Activated T-helper 1 cell treated with anti-CD3 and anti-CD28 coated beads, Interleukin-12 subunit alpha, Interleukin-12 subunit beta, Interleukin-2, Interleukin-4 antibody, amounts not matched to agents 30 ng/mL and 10 ng/mL and 1 ng/mL, durations not matched to agents 14 hours and 24 hours and 36 hours (primary cell): ENCODE measurements around the gene RFX8. TPM values are rescaled to one million over a fixed set of nuclear protein-coding genes. Genes with fewer than 3 reads are reported as not detected.

Experiments
- DNase-seq: peaks from one replicate; pipeline ENCODE4 v3.0.0; 2021; ENCODE audit warnings: low spot score
- H3K27ac Mint-ChIP-seq: one replicate; pipeline ENCODE4 v1.8.0; 2021; ENCODE audit warnings: mild to moderate bottlenecking, mixed read lengths
- H3K27me3 Mint-ChIP-seq: one replicate; pipeline ENCODE4 v1.8.0; 2022; ENCODE audit warnings: mild to moderate bottlenecking, moderate library complexity, mixed read lengths; ENCODE audit not compliant: insufficient read depth
- H3K36me3 Mint-ChIP-seq: one replicate; pipeline ENCODE4 v1.8.0; 2021; ENCODE audit warnings: low read depth, mixed read lengths
- H3K4me1 Mint-ChIP-seq: one replicate; pipeline ENCODE4 v1.8.0; 2021; ENCODE audit warnings: low read depth, mixed read lengths
- H3K4me3 Mint-ChIP-seq: one replicate; pipeline ENCODE4 v1.8.0; 2021; ENCODE audit warnings: mild to moderate bottlenecking, moderate library complexity, mixed read lengths
- H3K9me3 Mint-ChIP-seq: one replicate; pipeline ENCODE4 v1.8.0; 2021; ENCODE audit warnings: mixed read lengths
- intact Hi-C: fragments of 100-400 bp; cut with micrococcal nuclease; formaldehyde crosslinking; loops from one replicate; pipeline ENCODE4 v1.15.1; 2024
- total RNA-seq: library from RNA; stranded (reverse); gene quantifications from 2 replicates; pipeline ENCODE4 v1.2.3, GENCODE V29; 2022

The RFX8 gene
- total RNA-seq, 1 donor from 2014 or later: 0.78 TPM

DNA sequence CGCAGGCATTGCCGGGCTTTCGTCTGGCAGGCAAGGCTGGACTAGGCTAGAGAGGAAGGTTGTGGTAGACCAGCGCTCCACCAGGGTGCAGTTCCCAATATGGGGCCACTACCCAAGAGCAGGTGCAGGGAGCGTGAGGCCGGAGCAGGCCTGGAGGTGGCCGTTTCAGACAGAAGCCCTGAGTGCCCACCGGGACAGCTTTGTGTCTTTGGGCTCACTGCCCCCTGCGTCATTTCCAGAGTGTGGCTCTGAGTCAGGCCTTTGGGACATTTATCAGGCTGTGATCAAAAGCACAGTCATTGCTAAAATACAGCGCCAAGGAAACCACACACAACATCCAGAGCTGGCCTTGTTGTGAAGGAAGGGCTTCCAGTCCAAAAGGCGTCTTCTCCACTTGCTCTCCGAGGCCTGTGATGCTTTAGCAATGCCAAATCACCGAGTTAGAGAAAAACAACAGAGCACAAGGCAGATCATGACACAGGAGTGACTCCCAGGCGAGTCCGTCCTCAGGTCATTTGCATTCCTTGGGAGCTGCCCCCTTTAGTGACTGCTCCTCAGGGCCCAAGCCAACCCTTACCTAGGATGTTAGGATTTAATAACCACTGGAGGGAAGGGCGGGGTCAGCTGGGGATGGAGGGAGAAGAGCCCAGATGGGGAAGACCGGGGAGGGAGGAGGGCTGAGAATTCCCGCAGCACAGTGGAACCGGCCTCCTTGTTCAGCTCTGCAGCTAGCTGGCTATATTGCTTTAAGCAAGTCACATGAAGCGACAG is 42.3 kb downstream of the RFX8 start:
- Mint-ChIP-seq H3K27ac (no peak overlapping the region), H3K36me3 (no peaks in the 10 kb centered on the region), H3K4me3 (no peak overlapping the region), H3K9me3 (no peaks in the 10 kb centered on the region), H3K27me3 (no peaks in the 10 kb centered on the region), H3K4me1 (no peaks in the 10 kb centered on the region)
- no peak for DNase-seq
- intact Hi-C loops: no loop called here

DNA sequence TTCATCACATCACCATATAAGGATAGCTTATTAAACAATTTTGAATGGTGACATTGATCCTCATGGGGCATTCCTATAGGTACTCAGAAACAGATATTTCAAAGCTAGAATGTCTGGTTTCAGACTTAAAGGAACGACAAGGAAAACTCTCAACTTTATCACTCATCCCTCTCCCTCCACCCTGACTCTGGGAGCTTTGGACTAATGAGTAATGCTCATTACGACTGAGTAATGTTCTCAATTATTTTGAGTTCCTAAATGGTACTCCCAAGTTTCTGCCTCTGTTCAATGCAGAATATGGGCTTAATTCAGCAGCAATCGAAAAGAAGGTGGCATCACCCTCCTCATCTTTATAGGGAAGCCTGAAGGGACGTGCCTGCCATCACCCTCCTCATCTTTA is 43.4 kb downstream of the RFX8 start:
- Mint-ChIP-seq H3K9me3 (no peaks in the 10 kb centered on the region), H3K4me3 (no peak overlapping the region), H3K27me3 (no peaks in the 10 kb centered on the region), H3K27ac (no peak overlapping the region), H3K4me1 (no peaks in the 10 kb centered on the region), H3K36me3 (no peaks in the 10 kb centered on the region)
- DNase-seq: no peak
- intact Hi-C loops: no loop called here

DNA sequence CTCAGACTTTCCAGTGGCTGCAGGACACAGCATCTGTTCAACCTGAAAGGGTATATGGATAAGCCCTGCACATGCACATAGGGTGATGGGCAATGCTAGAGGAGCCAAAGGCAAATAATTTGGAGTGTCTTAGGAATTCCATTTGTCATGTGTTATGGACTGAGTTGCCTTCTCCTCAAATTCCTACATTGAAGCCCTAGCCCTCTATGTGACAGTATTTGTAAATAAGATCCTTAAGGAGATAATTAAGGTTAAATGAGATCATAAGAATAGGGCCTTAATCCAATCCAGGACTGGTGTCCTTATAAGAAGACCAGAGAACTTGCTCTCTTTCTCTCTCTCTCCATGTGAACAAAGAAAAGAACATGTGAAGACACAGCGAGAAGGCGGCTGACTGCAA is 44.8 kb downstream of the RFX8 start:
- Mint-ChIP-seq H3K27me3 (no peaks in the 10 kb centered on the region), H3K4me1 (no peaks in the 10 kb centered on the region), H3K4me3 (no peak overlapping the region), H3K9me3 (no peaks in the 10 kb centered on the region), H3K27ac (no peak overlapping the region), H3K36me3 (peaks cover 2% of the 10 kb centered on the region)
- intact Hi-C loops: no loop called here
- DNase-seq: no peak

DNA sequence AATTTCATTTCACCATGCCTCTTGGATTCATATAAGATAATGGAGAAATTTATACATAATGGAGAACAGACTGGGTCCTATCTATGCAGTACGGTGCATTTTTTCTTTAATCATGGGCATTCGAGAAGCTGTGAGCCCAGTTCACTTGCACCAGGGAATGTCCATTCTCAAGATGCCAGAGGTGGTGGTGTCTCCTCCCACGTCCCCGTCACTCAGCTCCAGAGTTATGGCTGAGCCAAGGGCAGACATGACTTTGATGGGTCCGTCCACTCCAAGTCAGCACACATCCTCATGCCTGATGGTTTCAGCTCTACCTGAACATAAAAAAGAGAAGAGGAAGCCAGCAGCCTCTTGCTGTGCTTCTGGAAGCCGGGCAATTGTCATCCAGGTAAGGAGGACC is 45.5 kb downstream of the RFX8 start:
- Mint-ChIP-seq H3K27ac (no peak overlapping the region), H3K27me3 (no peaks in the 10 kb centered on the region), H3K4me1 (no peaks in the 10 kb centered on the region), H3K36me3 (peaks cover 2% of the 10 kb centered on the region), H3K9me3 (no peaks in the 10 kb centered on the region), H3K4me3 (no peak overlapping the region)
- DNase-seq: no peak
- intact Hi-C loops: no loop called here

DNA sequence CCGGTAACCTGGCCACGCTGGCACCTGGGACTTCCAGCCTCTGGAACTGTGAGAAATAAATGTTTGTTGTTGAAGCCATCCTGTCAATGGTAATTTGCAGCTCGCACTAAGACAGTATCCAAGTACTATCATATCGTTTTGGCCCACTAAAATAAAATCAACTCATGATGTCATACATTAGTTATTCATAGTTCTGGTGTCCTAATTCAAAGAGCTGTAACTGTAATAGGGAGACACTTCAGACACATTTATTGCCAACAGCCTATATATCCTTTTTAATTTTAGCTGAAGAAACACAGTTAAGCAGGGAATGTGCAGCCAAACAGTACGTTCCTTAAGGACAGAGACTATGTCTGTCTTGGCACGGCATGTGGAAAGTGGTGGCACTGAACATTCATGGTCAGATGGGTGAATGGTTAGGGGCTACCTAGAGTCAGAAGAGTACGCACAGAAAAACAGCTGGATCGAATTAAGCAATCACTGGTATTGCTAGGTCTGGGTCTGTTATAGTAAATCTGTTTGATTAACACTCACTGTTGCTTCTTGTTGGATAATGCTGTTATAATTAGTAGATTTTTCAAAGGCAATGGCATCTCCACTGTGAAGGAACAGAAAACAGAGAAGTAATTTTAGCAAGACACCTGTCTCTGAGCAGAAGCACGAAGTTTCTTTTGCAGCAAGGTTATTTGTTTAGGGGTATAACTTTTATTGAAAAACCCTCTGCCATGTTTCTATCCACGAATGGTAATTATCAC is 46.3 kb downstream of the RFX8 start:
- no peak overlapping the region for H3K4me3 Mint-ChIP-seq
- peaks cover 2% of the 10 kb centered on the region for H3K36me3 Mint-ChIP-seq
- no peaks in the 10 kb centered on the region for H3K27me3 Mint-ChIP-seq
- no peak for DNase-seq
- intact Hi-C loops: no loop called here
- H3K9me3 Mint-ChIP-seq: no peaks in the 10 kb centered on the region
- H3K27ac Mint-ChIP-seq: no peak overlapping the region
- H3K4me1 Mint-ChIP-seq: no peaks in the 10 kb centered on the region

DNA sequence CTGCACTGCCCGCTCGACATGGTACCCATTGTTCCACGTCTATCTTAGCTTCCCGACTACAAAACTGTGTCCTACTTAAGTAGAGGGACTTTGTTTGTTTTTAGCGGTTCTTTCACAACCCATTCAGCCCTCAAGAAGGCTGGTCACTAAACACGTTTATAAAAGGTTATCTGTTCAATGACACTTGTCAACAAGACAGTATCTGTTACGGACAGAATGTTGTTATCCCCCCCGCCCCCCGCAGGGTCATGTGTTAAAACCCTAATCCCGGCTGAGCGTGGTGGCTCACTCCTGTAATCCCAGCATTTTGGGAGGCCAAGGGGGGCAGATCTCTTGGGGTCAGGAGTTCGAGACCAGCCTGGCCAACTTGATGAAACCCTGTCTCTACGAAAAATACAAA is 47.2 kb downstream of the RFX8 start:
- no peaks in the 10 kb centered on the region for H3K9me3 Mint-ChIP-seq
- DNase-seq: no peak
- H3K4me3 Mint-ChIP-seq: no peak overlapping the region
- H3K27ac Mint-ChIP-seq: no peak overlapping the region
- intact Hi-C loops: no loop called here
- H3K36me3 Mint-ChIP-seq: peaks cover 2% of the 10 kb centered on the region
- H3K27me3 Mint-ChIP-seq: no peaks in the 10 kb centered on the region
- H3K4me1 Mint-ChIP-seq: no peaks in the 10 kb centered on the region

DNA sequence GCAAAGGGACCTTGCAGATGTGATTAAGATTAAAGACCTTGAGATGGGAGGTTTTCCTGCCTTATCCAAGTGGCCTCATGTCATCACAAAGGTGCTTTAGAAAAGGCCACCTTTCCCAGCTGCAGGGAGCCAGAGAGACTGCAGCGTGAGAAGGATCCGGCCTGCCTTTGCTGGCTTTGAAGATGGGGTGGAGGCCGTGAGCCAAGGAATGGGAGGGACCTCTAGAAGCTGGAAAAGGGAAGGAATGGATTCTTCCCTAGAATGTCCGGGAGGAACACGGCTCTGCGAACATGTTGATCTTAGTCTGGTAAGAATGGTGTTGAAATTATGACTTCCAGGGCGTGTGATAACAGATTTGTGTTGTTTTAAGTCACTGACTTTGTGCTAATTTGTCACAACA is 47.7 kb downstream of the RFX8 start:
- no peak for DNase-seq
- Mint-ChIP-seq H3K4me1 (no peaks in the 10 kb centered on the region), H3K36me3 (peaks cover 3% of the 10 kb centered on the region), H3K27ac (no peak overlapping the region), H3K9me3 (no peaks in the 10 kb centered on the region), H3K27me3 (no peaks in the 10 kb centered on the region), H3K4me3 (no peak overlapping the region)
- intact Hi-C loops: no loop called here

DNA sequence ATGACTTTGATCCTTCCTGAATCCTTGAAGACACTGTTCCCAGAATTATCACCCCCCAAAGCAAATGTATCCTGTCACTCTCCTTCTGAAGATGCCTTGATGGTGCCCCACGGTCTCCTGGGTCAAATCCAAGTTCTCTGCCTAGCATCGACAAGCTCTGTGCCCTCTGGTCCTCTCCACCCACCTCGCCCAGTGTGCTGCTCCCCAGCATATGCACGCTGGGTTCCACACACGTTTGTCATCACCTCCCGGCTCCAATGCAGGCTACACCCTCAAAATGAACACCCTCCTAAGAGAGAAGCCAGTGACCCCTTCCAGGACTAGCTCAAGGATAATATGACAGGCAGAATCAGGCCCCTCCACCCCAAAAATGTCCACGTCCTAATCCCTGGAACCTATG is 48.1 kb downstream of the RFX8 start:
- H3K36me3 Mint-ChIP-seq: peaks cover 3% of the 10 kb centered on the region
- H3K27ac Mint-ChIP-seq: no peak overlapping the region
- no peaks in the 10 kb centered on the region for H3K27me3 Mint-ChIP-seq
- no peak for DNase-seq
- intact Hi-C loops: no loop called here
- H3K4me3 Mint-ChIP-seq: no peak overlapping the region
- no peaks in the 10 kb centered on the region for H3K9me3 Mint-ChIP-seq
- no peaks in the 10 kb centered on the region for H3K4me1 Mint-ChIP-seq

DNA sequence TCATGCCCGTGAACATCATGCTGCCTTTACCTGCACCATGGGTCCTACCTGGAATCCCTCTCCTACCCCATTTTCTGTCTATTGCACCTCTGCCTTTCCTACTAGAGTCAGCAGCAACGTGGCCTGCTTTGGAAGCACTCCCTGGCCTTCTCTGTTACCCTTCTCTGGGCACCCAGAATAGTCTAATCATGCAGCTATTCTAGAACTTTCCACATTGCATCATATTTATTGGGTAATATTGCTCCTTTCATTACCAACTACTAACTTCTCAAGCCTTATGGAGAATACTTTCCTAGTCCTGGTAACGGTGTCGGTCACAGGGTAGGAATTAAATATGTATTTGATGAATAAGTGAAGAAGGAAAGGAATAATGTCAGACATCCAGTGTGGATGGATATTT is 54.3 kb downstream of the RFX8 start:
- no peaks in the 10 kb centered on the region for H3K9me3 Mint-ChIP-seq
- no peak overlapping the region for H3K27ac Mint-ChIP-seq
- no peak overlapping the region for H3K4me3 Mint-ChIP-seq
- no peaks in the 10 kb centered on the region for H3K4me1 Mint-ChIP-seq
- peaks cover 3% of the 10 kb centered on the region for H3K36me3 Mint-ChIP-seq
- no peaks in the 10 kb centered on the region for H3K27me3 Mint-ChIP-seq
- no peak for DNase-seq
- intact Hi-C loops: no loop called here

DNA sequence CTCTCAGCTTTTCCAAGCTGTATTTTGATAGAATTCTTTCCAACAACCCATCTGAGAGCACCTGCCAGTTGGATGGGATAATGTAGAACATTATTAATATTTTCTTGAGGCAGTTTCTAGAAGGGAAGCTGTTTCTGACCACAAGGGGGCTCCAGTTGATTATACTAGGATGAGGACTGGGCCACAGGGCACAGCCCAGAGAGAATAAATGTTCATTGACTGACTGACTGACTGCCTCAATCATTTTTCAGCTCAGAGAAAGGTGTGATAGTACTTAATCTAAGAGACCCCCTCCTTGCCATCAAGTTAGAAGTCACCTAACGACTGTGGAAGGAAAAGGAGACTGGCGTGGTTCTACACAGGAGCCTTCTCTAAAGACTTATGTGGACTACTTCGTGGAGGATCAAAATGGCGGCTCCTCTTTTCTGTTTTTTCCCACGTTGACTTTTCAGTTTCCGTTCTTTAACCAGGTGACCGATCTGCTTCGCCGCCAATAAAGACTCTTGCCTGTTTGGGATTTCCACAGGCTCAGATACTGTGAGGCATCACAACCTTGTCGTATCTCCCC is 55.7 kb downstream of the RFX8 start:
- intact Hi-C loops: loop anchor here (1.0 to 5.0 kb wide), 7 partner anchors 76 to 454 kb away; no protein-coding TSS in a partner anchor
- no peaks in the 10 kb centered on the region for H3K9me3 Mint-ChIP-seq
- H3K36me3 Mint-ChIP-seq: peaks cover 1% of the 10 kb centered on the region
- no peak overlapping the region for H3K4me3 Mint-ChIP-seq
- H3K27ac Mint-ChIP-seq: no peak overlapping the region
- peak; percentile 52 for DNase-seq
- no peaks in the 10 kb centered on the region for H3K4me1 Mint-ChIP-seq
- H3K27me3 Mint-ChIP-seq: no peaks in the 10 kb centered on the region

DNA sequence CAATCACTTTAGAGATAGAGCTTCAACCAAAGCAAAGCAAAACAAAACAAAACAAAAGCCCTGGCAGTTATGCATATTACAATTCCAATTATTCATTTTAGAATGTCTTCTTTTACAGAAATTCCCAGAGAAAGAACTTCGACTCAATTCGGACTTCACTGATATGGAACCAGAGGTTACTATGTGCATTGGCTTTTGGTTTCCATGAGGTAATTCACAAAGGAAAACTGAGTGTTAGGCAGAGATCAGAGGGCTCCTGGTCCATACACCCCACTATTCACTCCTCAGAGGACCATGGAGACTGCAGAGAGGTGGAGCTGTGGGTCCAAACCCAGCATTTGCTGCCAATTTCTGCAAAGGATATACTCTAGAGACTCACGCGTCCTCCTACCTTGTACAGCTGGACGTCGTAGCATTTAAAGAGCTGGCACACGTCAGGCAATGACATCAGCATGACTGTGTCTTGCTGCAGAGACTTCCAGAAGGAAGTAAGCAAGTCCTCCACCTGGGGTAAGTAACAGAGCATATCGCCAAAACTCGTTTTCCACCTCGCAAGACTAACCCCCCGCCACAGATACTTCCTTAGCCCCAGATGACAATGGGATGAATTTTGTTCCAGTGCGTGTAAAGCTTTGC is 56.3 kb downstream of the RFX8 start:
- H3K4me1 Mint-ChIP-seq: no peaks in the 10 kb centered on the region
- H3K4me3 Mint-ChIP-seq: no peak overlapping the region
- no peak for DNase-seq
- H3K36me3 Mint-ChIP-seq: peaks cover 1% of the 10 kb centered on the region
- no peak overlapping the region for H3K27ac Mint-ChIP-seq
- H3K9me3 Mint-ChIP-seq: no peaks in the 10 kb centered on the region
- H3K27me3 Mint-ChIP-seq: no peaks in the 10 kb centered on the region
- intact Hi-C loops: loop anchor here (1.0 to 5.0 kb wide), 7 partner anchors 76 to 455 kb away; no protein-coding TSS in a partner anchor

DNA sequence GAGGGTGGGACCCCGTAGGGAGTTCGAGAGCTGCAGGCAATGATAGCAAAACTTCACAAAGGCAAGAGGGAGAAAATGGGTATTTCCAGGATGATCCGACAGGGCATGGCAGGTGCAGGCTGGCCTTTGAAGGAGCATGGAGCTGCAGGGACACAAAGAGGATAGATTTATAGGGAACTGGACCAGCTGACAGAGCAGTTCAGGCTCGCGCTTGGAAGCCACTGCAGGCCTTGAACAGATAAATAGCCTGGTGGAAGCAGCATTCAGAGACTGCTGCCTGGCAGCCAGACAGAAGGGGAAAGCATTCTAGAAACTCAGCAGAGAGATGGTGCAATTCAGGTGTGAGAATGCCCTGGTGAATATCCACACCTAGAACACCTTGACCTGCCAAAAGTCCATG is 58.3 kb downstream of the RFX8 start:
- intact Hi-C loops: loop anchor here (5.0 kb wide), 2 partner anchors 101 to 351 kb away; no protein-coding TSS in a partner anchor
- Mint-ChIP-seq H3K36me3 (no peaks in the 10 kb centered on the region), H3K27ac (no peak overlapping the region), H3K27me3 (peaks cover 3% of the 10 kb centered on the region), H3K4me3 (no peak overlapping the region), H3K4me1 (no peaks in the 10 kb centered on the region), H3K9me3 (no peaks in the 10 kb centered on the region)
- no peak for DNase-seq

DNA sequence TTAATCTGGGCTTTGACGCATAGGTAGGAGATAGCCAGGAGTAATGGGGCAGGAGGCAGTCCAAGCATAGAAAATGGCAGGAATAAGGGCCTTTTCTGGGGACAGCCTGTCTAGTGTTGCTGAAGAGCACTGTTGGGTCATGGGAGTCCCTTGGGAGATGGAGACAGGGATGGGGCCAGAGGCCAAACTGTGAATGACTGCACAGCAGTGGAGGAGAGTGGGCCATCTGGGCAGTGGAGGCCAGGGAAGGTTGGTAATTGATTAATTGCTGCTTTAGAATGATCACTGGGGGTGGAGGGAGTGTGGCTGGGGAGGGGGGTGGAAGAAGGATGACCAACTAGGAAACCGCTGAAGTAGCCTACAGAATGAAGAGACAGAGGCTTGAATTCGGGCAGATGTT is 59.0 kb downstream of the RFX8 start:
- no peaks in the 10 kb centered on the region for H3K4me1 Mint-ChIP-seq
- intact Hi-C loops: loop anchor here (5.0 kb wide), 2 partner anchors 101 to 351 kb away; no protein-coding TSS in a partner anchor
- H3K9me3 Mint-ChIP-seq: no peaks in the 10 kb centered on the region
- no peak overlapping the region for H3K27ac Mint-ChIP-seq
- no peak for DNase-seq
- H3K4me3 Mint-ChIP-seq: no peak overlapping the region
- no peaks in the 10 kb centered on the region for H3K36me3 Mint-ChIP-seq
- H3K27me3 Mint-ChIP-seq: peaks cover 3% of the 10 kb centered on the region
